Heart left ventricle (tissue), 13 donors: ENCODE measurements around the gene POGZ.

Experiments
- POLR2A ChIP-seq, 2 donors: fragments of 450-650 bp; IDR thresholded peaks; one replicate each; pipeline ENCODE4 v1.6.1; 2017; ENCODE audit warnings: antibody characterized with exemption in 2 of 2, mild to moderate bottlenecking in 2 of 2, moderate library complexity in 2 of 2
- TF ChIP-seq, protein P1 (sequence below), 12 donors: fragments of 200-600 bp; sonication (generic) in 4 of 12; IDR thresholded peaks; one replicate each; pipeline versions ENCODE4 v1.5.0 to v1.8.0; 2018 to 2022; ENCODE audit warnings: antibody characterized with exemption in 12 of 12, mild to moderate bottlenecking in 5 of 12
- donor health status: ischemic (EF 13 %, LVEDD 7.1; RV severe dilation, severe dysfunction).
- donor health status: DM: no; HTN: yes; CAD: no.
- donor health status: DM: no; HTN: no; CAD: no.
- donor health status: ischemic (EF 25% LVEDD 6.9; RV normal size, moderate dysfunction).
- donor health status: ischemic (EF 25% LVEDD 5.7; RV mildly dilated, moderate dysfunction).
- donor health status: ischemic (EF 35%, LVEDD 5.7; RV mildly dilated, moderate dysfunction).
- donor health status: nonischemic (EF 11% LVEDD 7.7; RV severe dilation, severe dysfunction).
- donor health status: DM: yes; HTN: yes; CAD: no.
- donor health status: PGD.
- donor health status: ischemic (EF 29% LVEDD 5.4; RV normal size, mild dysfunction).
- donor health status: nonischemic (EF 23%, LVEDD 6.1; RV moderate dilation, normal function).

DNA sequence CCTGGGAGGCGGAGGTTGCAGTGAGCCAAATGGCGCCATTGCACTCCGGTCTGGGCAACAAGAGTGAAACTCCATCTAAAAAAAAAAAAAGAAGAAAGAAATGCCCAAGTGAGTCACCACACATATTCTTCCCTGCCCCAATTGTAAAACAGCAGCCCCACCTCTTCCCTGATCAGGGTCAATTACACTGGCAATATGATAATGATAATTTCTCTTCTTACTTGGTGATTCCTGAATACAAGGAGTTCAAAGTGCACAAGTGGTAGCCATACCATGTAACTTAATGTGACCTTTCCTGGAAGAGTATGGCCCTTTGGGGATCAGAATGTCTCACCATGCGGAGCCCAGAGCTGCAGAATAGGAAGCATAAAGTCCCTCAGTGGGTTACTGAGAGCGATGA is 40.1 kb upstream of the POGZ start:
- TF ChIP-seq, protein P1, sequence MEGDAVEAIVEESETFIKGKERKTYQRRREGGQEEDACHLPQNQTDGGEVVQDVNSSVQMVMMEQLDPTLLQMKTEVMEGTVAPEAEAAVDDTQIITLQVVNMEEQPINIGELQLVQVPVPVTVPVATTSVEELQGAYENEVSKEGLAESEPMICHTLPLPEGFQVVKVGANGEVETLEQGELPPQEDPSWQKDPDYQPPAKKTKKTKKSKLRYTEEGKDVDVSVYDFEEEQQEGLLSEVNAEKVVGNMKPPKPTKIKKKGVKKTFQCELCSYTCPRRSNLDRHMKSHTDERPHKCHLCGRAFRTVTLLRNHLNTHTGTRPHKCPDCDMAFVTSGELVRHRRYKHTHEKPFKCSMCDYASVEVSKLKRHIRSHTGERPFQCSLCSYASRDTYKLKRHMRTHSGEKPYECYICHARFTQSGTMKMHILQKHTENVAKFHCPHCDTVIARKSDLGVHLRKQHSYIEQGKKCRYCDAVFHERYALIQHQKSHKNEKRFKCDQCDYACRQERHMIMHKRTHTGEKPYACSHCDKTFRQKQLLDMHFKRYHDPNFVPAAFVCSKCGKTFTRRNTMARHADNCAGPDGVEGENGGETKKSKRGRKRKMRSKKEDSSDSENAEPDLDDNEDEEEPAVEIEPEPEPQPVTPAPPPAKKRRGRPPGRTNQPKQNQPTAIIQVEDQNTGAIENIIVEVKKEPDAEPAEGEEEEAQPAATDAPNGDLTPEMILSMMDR (IDR thresholded peaks at IDR 0.05), result no peak
- TF ChIP-seq POLR2A (IDR thresholded peaks at IDR 0.05), result no peak
